OCI-LY1 (cell line): ENCODE results near the gene PLAC9.

ENCODE experiments used
- CTCF ChIP-seq: fragments of 200-600 bp; sonication (generic), shearing (Covaris generic); IDR thresholded peaks from 2 replicates; pipeline ENCODE4 v1.5.1; 2017; ENCODE audit warnings: mild to moderate bottlenecking, antibody characterized with exemption, low read length, moderate library complexity, mixed read lengths
- EZH2 ChIP-seq: fragments of 200-600 bp; sonication (generic), shearing (Covaris generic); IDR thresholded peaks from 2 replicates; pipeline ENCODE4 v1.8.0; 2017; ENCODE audit warnings: borderline replicate concordance, mixed run types, mild to moderate bottlenecking, antibody characterized with exemption, low read length, moderate library complexity, mixed read lengths

GRCh38 chr10:80183436-80183835 lies 50.9 kb downstream of the PLAC9 start:
- TF ChIP-seq CTCF (no peak), EZH2 (no peak)
